IMR-90 (cell line): ENCODE results near the gene LRRC1. TPM values are rescaled to one million over a fixed set of nuclear protein-coding genes. Genes with fewer than 3 reads are reported as not detected.

Experiments used
- ATAC-seq: fragments of 200-7000 bp; cut with Tn5 transposase; 2 replicates; pipeline ENCODE4 v1.9.1; 2020; ENCODE audit warnings: low read depth, mild to moderate bottlenecking, moderate library complexity
- BruUV-seq: library from RNA; stranded (reverse); fragments of 400-500 nt; replicated peaks from 2 replicates; lab custom pipeline; 2021; lab: Mats Ljungman, UMichigan
- CTCF ChIA-PET: fragments of 300-600 bp; formaldehyde crosslinking; extraction: SDS; loops from one replicate; lab custom pipeline; 2021; ENCODE audit warnings: antibody characterized with exemption; lab: Yijun Ruan, JAX
- POLR2A ChIA-PET: fragments of 300-600 bp; sonication (Branson Sonifier 250); formaldehyde crosslinking; loops from one replicate; lab custom pipeline; 2022; ENCODE audit warnings: antibody characterized with exemption; ENCODE audit not compliant: unreplicated experiment; lab: Charles Lee
- DNase-seq: peaks from one replicate; pipeline ENCODE4 v3.0.0; 2013
- H2AFZ ChIP-seq: replicated peaks from 2 replicates; pipeline ENCODE3; 2013; ENCODE audit warnings: low read length, mild to moderate bottlenecking; ENCODE audit not compliant: poor library complexity
- H2AK5ac ChIP-seq: 2 replicates; pipeline ENCODE4 v1.6.1; 2013; ENCODE audit warnings: low read depth, low read length, inconsistent platforms
- H2AK9ac ChIP-seq: replicated peaks from 2 replicates; pipeline ENCODE3; 2013; ENCODE audit warnings: mild to moderate bottlenecking, low read depth, low read length, moderate library complexity; ENCODE audit not compliant: poor library complexity
- H2BK120ac ChIP-seq: 2 replicates; pipeline ENCODE4 v1.6.1; 2013; ENCODE audit warnings: low read depth, low read length, inconsistent platforms
- H2BK15ac ChIP-seq: 3 replicates; pipeline ENCODE4 v1.6.1; 2013; ENCODE audit warnings: low read depth, low read length, inconsistent platforms
- H2BK20ac ChIP-seq: 2 replicates; pipeline ENCODE4 v1.6.1; 2013; ENCODE audit warnings: low read depth, mild to moderate bottlenecking, inconsistent platforms, low read length, moderate library complexity
- H2BK5ac ChIP-seq: 2 replicates; pipeline ENCODE4 v1.6.1; 2013; ENCODE audit warnings: mild to moderate bottlenecking, low read depth, low read length, inconsistent platforms; ENCODE audit not compliant: poor library complexity, severe bottlenecking
- H3K14ac ChIP-seq: replicated peaks from 2 replicates; pipeline ENCODE4 v1.6.1; 2013; ENCODE audit warnings: low read depth, low read length, inconsistent platforms
- H3K18ac ChIP-seq: 2 replicates; pipeline ENCODE4 v1.6.1; 2013; ENCODE audit warnings: low read depth, low read length, control low read depth
- H3K23ac ChIP-seq: 2 replicates; pipeline ENCODE4 v1.6.1; 2013; ENCODE audit warnings: low read depth, low read length, inconsistent platforms
- H3K27ac ChIP-seq: 2 replicates; pipeline ENCODE4 v1.5.1; 2013; ENCODE audit warnings: mild to moderate bottlenecking, control low read depth, low read length; ENCODE audit not compliant: insufficient read depth
- H3K27me3 ChIP-seq: 2 replicates; pipeline ENCODE4 v1.6.1; 2013; ENCODE audit warnings: low read length; ENCODE audit not compliant: control insufficient read depth, insufficient read depth
- H3K36me3 ChIP-seq: 2 replicates; pipeline ENCODE4 v1.6.1; 2013; ENCODE audit warnings: low read length, mixed read lengths; ENCODE audit not compliant: control insufficient read depth, insufficient read depth
- H3K4ac ChIP-seq: 2 replicates; pipeline ENCODE4 v1.6.1; 2013; ENCODE audit warnings: low read depth, low read length, inconsistent platforms
- H3K4me1 ChIP-seq: 2 replicates; pipeline ENCODE4 v1.6.1; 2013; ENCODE audit warnings: low read length, mixed read lengths; ENCODE audit not compliant: control insufficient read depth, insufficient read depth
- H3K4me2 ChIP-seq: 2 replicates; pipeline ENCODE4 v1.6.1; 2013; ENCODE audit warnings: low read depth, mild to moderate bottlenecking, control low read depth, low read length, moderate library complexity
- H3K4me3 ChIP-seq: 2 replicates; pipeline ENCODE4 v1.5.1; 2013; ENCODE audit warnings: low read depth, mild to moderate bottlenecking, control low read depth, low read length, moderate library complexity; ENCODE audit not compliant: insufficient read depth
- H3K56ac ChIP-seq: 2 replicates; pipeline ENCODE4 v1.6.1; 2013; ENCODE audit warnings: low read length, inconsistent platforms; ENCODE audit not compliant: insufficient read depth; ENCODE audit errors: extremely low read depth
- H3K79me1 ChIP-seq, 2 experiments: 2 replicates each; pipeline ENCODE4 v1.6.1; 2013; ENCODE audit warnings: low read length in 2 of 2, inconsistent platforms in 1 of 2, low read depth in 1 of 2
- H3K9ac ChIP-seq: 2 replicates; pipeline ENCODE4 v1.6.1; 2013; ENCODE audit warnings: low read depth, low read length, control low read depth
- H3K9me1 ChIP-seq: 2 replicates; pipeline ENCODE4 v1.6.1; 2013; ENCODE audit warnings: low read length, inconsistent platforms; ENCODE audit not compliant: insufficient read depth
- H3K9me3 ChIP-seq: 2 replicates; pipeline ENCODE4 v1.6.1; 2013; ENCODE audit warnings: low read length; ENCODE audit not compliant: control insufficient read depth, insufficient read depth
- H4K20me1 ChIP-seq: 2 replicates; pipeline ENCODE4 v1.6.1; 2013; ENCODE audit warnings: low read length, inconsistent platforms; ENCODE audit not compliant: insufficient read depth
- H4K5ac ChIP-seq: 2 replicates; pipeline ENCODE4 v1.6.1; 2013; ENCODE audit warnings: mild to moderate bottlenecking, low read depth, low read length, control low read depth
- H4K8ac ChIP-seq, 2 experiments: 2 replicates each; pipeline ENCODE4 v1.6.1; 2013; ENCODE audit warnings: low read depth in 2 of 2, low read length in 2 of 2, control low read depth in 1 of 2, inconsistent platforms in 1 of 2
- H4K91ac ChIP-seq: 2 replicates; pipeline ENCODE4 v1.6.1; 2013; ENCODE audit warnings: low read depth, low read length, inconsistent platforms; ENCODE audit not compliant: insufficient read depth
- BHLHE40 ChIP-seq: fragments of 150-350 bp; IDR thresholded peaks from 2 replicates; pipeline ENCODE4 v1.6.1; 2016; ENCODE audit warnings: mild to moderate bottlenecking, low read depth, low read length
- CHD1 ChIP-seq: IDR thresholded peaks from 2 replicates; pipeline ENCODE4 v1.6.1; 2012; ENCODE audit warnings: low read depth, low read length, improper control_type of control experiment
- ELK1 ChIP-seq: fragments of 150-350 bp; IDR thresholded peaks from 2 replicates; pipeline ENCODE4 v1.6.1; 2016; ENCODE audit warnings: low read depth, mild to moderate bottlenecking, low read length, moderate library complexity, borderline replicate concordance
- FOS ChIP-seq: fragments of 150-350 bp; IDR thresholded peaks from 2 replicates; pipeline ENCODE4 v1.6.1; 2016; ENCODE audit warnings: low read depth, low read length
- MAFK ChIP-seq: IDR thresholded peaks from 2 replicates; pipeline ENCODE4 v1.6.1; 2012; ENCODE audit warnings: low read depth, low read length, improper control_type of control experiment
- MAZ ChIP-seq: IDR thresholded peaks from 2 replicates; pipeline ENCODE4 v1.6.1; 2012; ENCODE audit warnings: low read depth, mild to moderate bottlenecking, low read length, improper control_type of control experiment, moderate library complexity, borderline replicate concordance
- NFE2L2 ChIP-seq: fragments of 150-350 bp; IDR thresholded peaks from 2 replicates; pipeline ENCODE4 v1.6.1; 2016; ENCODE audit warnings: low read depth, mild to moderate bottlenecking, low read length
- POLR2A ChIP-seq: IDR thresholded peaks from 2 replicates; pipeline ENCODE4 v1.6.1; 2012; ENCODE audit warnings: mild to moderate bottlenecking, low read depth, low read length
- RAD21 ChIP-seq: IDR thresholded peaks from 2 replicates; pipeline ENCODE4 v1.6.1; 2012; ENCODE audit warnings: low read length, improper control_type of control experiment
- RFX5 ChIP-seq: IDR thresholded peaks from 2 replicates; pipeline ENCODE4 v1.8.0; 2012; ENCODE audit warnings: low read depth, mild to moderate bottlenecking, low read length, moderate library complexity
- SMC3 ChIP-seq: fragments of 150-350 bp; IDR thresholded peaks from 2 replicates; pipeline ENCODE4 v1.6.1; 2016; ENCODE audit warnings: low read depth, mild to moderate bottlenecking, antibody characterized with exemption, low read length, moderate library complexity
- USF2 ChIP-seq: fragments of 150-350 bp; IDR thresholded peaks from 2 replicates; pipeline ENCODE4 v1.6.1; 2017; ENCODE audit warnings: mild to moderate bottlenecking, antibody characterized with exemption, low read length, low read depth
- dilution Hi-C: fragments of 300-500 bp; cut with HindIII; formaldehyde crosslinking; loops from one replicate; pipeline ENCODE4 v1.14.3; 2018; ENCODE audit warnings: low sequenced_read_pairs; ENCODE audit not compliant: unreplicated experiment
- in situ Hi-C: fragments of 300-500 bp; cut with MboI; formaldehyde crosslinking; loops from 3 replicates; pipeline ENCODE4 v1.14.3; 2019; ENCODE audit warnings: low sequenced_read_pairs, inconsistent platforms, mixed read lengths
- intact Hi-C: fragments of 100-400 bp; cut with micrococcal nuclease; formaldehyde crosslinking; loops from 2 replicates; pipeline ENCODE4 v1.10.0; 2022
- polyA plus RNA-seq, 3 experiments: library from polyadenylated mRNA; depleted of rRNA; stranded (reverse); fragments of >200 nt; gene quantifications; 2 replicates each; pipeline ENCODE4 v1.2.3, GENCODE V29; 2012; ENCODE audit warnings: low replicate concordance in 1 of 3
- total RNA-seq: library from RNA; depleted of rRNA; stranded (reverse); fragments of >200 nt; gene quantifications from 2 replicates; pipeline ENCODE4 v1.2.3, GENCODE V29; 2012

LRRC1 gene
- total and polyA plus RNA-seq, 2 of the 4 experiments (the other 2 are of a cell fraction), result 5.1 to 6.1 TPM

DNA sequence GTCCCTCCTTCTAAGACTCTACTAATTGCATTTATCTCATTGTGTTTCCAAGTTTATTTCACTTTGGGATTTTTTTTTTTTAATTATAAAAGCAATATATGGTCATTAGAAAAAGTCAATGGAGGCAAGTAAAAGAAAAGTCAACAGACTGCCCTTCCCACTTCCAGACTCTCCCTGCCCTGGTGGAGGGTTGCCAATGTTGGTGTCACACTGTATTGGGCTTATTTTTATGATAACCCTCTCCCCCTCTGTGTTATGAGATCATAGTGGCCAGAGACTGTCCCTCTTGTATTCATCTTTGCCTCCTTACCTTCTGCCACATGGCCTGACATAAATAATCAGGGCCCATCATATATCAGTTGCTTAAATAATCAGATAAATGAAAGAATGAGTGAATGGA is 63.4 kb downstream of the LRRC1 start:
- Histone ChIP-seq H2BK120ac (no peak overlapping the region), H3K9ac (no peak overlapping the region), H3K4ac (no peak overlapping the region), H3K23ac (no peak overlapping the region), H2BK15ac (no peak overlapping the region), H3K18ac (no peak overlapping the region), H4K8ac (no peak overlapping the region), H4K5ac (no peak overlapping the region), H4K91ac (no peak overlapping the region), H3K4me1 (peaks cover 11% of the 10 kb centered on the region), H2AK5ac (no peak overlapping the region), H3K79me1 (peaks cover 22 to 41% of the 10 kb centered on the region in 2 experiments), H3K9me1 (peaks cover 2% of the 10 kb centered on the region), H3K27ac (no peak overlapping the region), H3K56ac (no peak overlapping the region), H3K4me3 (no peak overlapping the region), H2AK9ac (no peak overlapping the region), H3K27me3 (no peaks in the 10 kb centered on the region), H4K20me1 (no peaks in the 10 kb centered on the region; the same call in 1 of the 2 replicates), H3K4me2 (no peak overlapping the region), H3K9me3 (no peaks in the 10 kb centered on the region), H3K14ac (no peak overlapping the region), H3K36me3 (no peaks in the 10 kb centered on the region), H2AFZ (no peak overlapping the region), H2BK20ac (no peak overlapping the region), H2BK5ac (no peak overlapping the region)
- ChIA-PET CTCF (no interaction called here), POLR2A (no interaction called here)
- DNase-seq (no peak), ATAC-seq (no peak)
- TF ChIP-seq MAZ (no peak), RAD21 (no peak), BHLHE40 (no peak), MAFK (no peak), ELK1 (no peak), RFX5 (no peak), POLR2A (no peak), FOS (no peak), USF2 (no peak), NFE2L2 (no peak), CHD1 (no peak), SMC3 (no peak)
- no TSS peak for BruUV-seq
- dilution Hi-C loops (no loop called here), intact Hi-C loops (no loop called here), in situ Hi-C loops (no loop called here)
